OCI-LY7 (cell line): Measurements from ENCODE around the gene ABHD16B.

ENCODE experiments used
- EZH2phosphoT487 ChIP-seq: fragments of 200-600 bp; sonication (generic); IDR thresholded peaks from 2 replicates; pipeline ENCODE4 v1.6.1; 2018; ENCODE audit warnings: low read depth, borderline replicate concordance, mild to moderate bottlenecking, mixed run types, antibody characterized with exemption, low read length, moderate library complexity, mixed read lengths
- TF ChIP-seq, protein P1 (sequence below): fragments of 200-600 bp; sonication (generic); conservative IDR thresholded peaks from 2 replicates; pipeline ENCODE4 v1.5.1; 2014; ENCODE audit warnings: mild to moderate bottlenecking, antibody characterized with exemption, low read length, moderate library complexity, mixed read lengths

DNA sequence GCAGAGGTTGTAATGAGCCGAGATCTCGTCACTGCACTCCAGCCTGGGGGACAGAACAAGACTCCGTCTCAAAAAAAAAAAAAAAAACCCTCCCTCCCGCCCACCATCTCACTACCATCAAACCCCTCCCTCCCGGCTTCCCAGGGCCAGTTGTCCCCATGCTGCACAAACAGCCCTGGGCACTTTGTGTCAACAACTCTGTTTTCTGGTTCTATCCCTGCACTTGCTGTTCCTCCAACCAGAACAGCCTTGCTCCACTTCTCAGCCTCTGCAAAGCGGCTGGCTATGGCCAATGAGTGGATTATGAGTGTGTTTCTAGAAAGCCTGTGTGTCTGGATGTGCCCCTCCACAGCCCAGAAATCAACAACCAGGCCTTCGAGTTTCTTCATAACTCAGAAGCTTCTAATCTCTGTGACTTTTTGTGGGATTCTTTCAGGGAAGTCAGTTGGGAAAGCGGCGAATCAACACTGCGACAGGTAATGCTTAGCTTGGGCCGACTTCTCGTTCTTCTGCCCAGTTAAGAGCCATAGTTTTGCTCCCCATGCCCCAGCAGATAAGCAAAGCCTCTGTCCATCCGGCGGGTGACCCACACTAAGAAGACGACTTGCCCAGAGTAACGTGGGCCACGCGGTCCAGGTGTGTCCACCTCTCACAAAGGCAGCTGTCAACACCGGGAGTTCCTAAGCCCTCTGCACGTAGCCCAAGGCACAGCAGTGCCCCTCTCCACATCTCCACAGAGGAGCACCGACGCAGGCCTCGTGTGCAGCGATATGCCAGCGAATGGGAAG, 35.8 kb upstream of the ABHD16B start:
- TF ChIP-seq, protein P1, sequence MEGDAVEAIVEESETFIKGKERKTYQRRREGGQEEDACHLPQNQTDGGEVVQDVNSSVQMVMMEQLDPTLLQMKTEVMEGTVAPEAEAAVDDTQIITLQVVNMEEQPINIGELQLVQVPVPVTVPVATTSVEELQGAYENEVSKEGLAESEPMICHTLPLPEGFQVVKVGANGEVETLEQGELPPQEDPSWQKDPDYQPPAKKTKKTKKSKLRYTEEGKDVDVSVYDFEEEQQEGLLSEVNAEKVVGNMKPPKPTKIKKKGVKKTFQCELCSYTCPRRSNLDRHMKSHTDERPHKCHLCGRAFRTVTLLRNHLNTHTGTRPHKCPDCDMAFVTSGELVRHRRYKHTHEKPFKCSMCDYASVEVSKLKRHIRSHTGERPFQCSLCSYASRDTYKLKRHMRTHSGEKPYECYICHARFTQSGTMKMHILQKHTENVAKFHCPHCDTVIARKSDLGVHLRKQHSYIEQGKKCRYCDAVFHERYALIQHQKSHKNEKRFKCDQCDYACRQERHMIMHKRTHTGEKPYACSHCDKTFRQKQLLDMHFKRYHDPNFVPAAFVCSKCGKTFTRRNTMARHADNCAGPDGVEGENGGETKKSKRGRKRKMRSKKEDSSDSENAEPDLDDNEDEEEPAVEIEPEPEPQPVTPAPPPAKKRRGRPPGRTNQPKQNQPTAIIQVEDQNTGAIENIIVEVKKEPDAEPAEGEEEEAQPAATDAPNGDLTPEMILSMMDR: no peak
- TF ChIP-seq EZH2phosphoT487: no peak
